ENCODE data around the gene RAP1A. TPM values are rescaled to one million over a fixed set of nuclear protein-coding genes. Genes with fewer than 3 reads are reported as not detected.

The RAP1A gene
- total RNA-seq, 1 experiment from 2014 or later: 55.3 TPM

GRCh38 chr1:111593403-111594305 lies 25.9 kb upstream of the RAP1A start:
- H3K27me3 ChIP-seq (ENCODE audit: low read length): no peaks in the 10 kb centered on the region
- H3K36me3 ChIP-seq (ENCODE audit: insufficient read depth, low read length): no peaks in the 10 kb centered on the region
- H4K20me1 ChIP-seq (ENCODE audit: insufficient read depth, low read depth, low read length): no peaks in the 10 kb centered on the region
- no peaks in the 10 kb centered on the region for H3K9me3 ChIP-seq (ENCODE audit: low read length)
- peak overlapping the region; percentile 50 for H3K4me2 ChIP-seq (ENCODE audit: low read depth, low read length, poor library complexity, severe bottlenecking)
- H3K27ac ChIP-seq (ENCODE audit: low read length): no peak overlapping the region
- H3K9ac ChIP-seq (ENCODE audit: low read length): peak overlapping the region; percentile 13; the same call in 1 of the 2 replicates
- H3K9me2 ChIP-seq (replicated peaks; ENCODE audit: insufficient read depth, low read length): no peaks in the 10 kb centered on the region
- DNase-seq: no peak
- H3K4me1 ChIP-seq (ENCODE audit: low read length): peaks cover 25% of the 10 kb centered on the region
- H3K4me3 ChIP-seq (ENCODE audit: low read length): peak overlapping the region; percentile 21; the same call in 1 of the 2 replicates
- no peaks in the 10 kb centered on the region for H3K79me2 ChIP-seq (ENCODE audit: low read length)
- no peak overlapping the region for H2AFZ ChIP-seq (ENCODE audit: low read length)

GRCh38 chr1:111594306-111594693 lies 25.3 kb upstream of the RAP1A start:
- Histone ChIP-seq H4K20me1 (ENCODE audit: insufficient read depth, low read depth, low read length) (no peaks in the 10 kb centered on the region), H3K9me2 (replicated peaks; ENCODE audit: insufficient read depth, low read length) (no peaks in the 10 kb centered on the region), H3K4me2 (ENCODE audit: low read depth, low read length, poor library complexity, severe bottlenecking) (no peak overlapping the region), H3K9me3 (ENCODE audit: low read length) (no peaks in the 10 kb centered on the region), H2AFZ (ENCODE audit: low read length) (no peak overlapping the region), H3K4me3 (ENCODE audit: low read length) (no peak overlapping the region), H3K4me1 (ENCODE audit: low read length) (peaks cover 24% of the 10 kb centered on the region), H3K79me2 (ENCODE audit: low read length) (no peaks in the 10 kb centered on the region), H3K36me3 (ENCODE audit: insufficient read depth, low read length) (no peaks in the 10 kb centered on the region), H3K9ac (ENCODE audit: low read length) (no peak overlapping the region), H3K27me3 (ENCODE audit: low read length) (no peaks in the 10 kb centered on the region), H3K27ac (ENCODE audit: low read length) (no peak overlapping the region)
- no peak for DNase-seq

- Histone ChIP-seq H3K4me3 (ENCODE audit: low read length) (no peak overlapping the region), H3K4me2 (ENCODE audit: low read depth, low read length, poor library complexity, severe bottlenecking) (no peak overlapping the region), H3K36me3 (ENCODE audit: insufficient read depth, low read length) (no peaks in the 10 kb centered on the region), H4K20me1 (ENCODE audit: insufficient read depth, low read depth, low read length) (no peaks in the 10 kb centered on the region), H3K79me2 (ENCODE audit: low read length) (no peaks in the 10 kb centered on the region), H3K27ac (ENCODE audit: low read length) (no peak overlapping the region), H3K27me3 (ENCODE audit: low read length) (no peaks in the 10 kb centered on the region), H2AFZ (ENCODE audit: low read length) (no peak overlapping the region), H3K9me2 (replicated peaks; ENCODE audit: insufficient read depth, low read length) (no peaks in the 10 kb centered on the region), H3K9me3 (ENCODE audit: low read length) (no peaks in the 10 kb centered on the region), H3K4me1 (ENCODE audit: low read length) (peaks cover 24% of the 10 kb centered on the region), H3K9ac (ENCODE audit: low read length) (no peak overlapping the region)
- DNase-seq: no peak
Measured at GRCh38 chr1:111595807-111596206, 23.8 kb upstream of the RAP1A start.

- H3K4me2 ChIP-seq (ENCODE audit: low read depth, low read length, poor library complexity, severe bottlenecking): no peak overlapping the region
- H3K4me1 ChIP-seq (ENCODE audit: low read length): peaks cover 31% of the 10 kb centered on the region
- no peaks in the 10 kb centered on the region for H4K20me1 ChIP-seq (ENCODE audit: insufficient read depth, low read depth, low read length)
- H3K4me3 ChIP-seq (ENCODE audit: low read length): no peak overlapping the region
- no peaks in the 10 kb centered on the region for H3K9me3 ChIP-seq (ENCODE audit: low read length)
- H3K27ac ChIP-seq (ENCODE audit: low read length): no peak overlapping the region
- no peaks in the 10 kb centered on the region for H3K79me2 ChIP-seq (ENCODE audit: low read length)
- H3K27me3 ChIP-seq (ENCODE audit: low read length): no peaks in the 10 kb centered on the region
- H3K36me3 ChIP-seq (ENCODE audit: insufficient read depth, low read length): no peaks in the 10 kb centered on the region
- no peak overlapping the region for H2AFZ ChIP-seq (ENCODE audit: low read length)
- H3K9me2 ChIP-seq (replicated peaks; ENCODE audit: insufficient read depth, low read length): no peaks in the 10 kb centered on the region
- no peak for DNase-seq
- H3K9ac ChIP-seq (ENCODE audit: low read length): no peak overlapping the region
Measured at GRCh38 chr1:111596499-111596898, 23.1 kb upstream of the RAP1A start.

- H3K4me1 ChIP-seq (ENCODE audit: low read length): peaks cover 38% of the 10 kb centered on the region
- H3K9me2 ChIP-seq (replicated peaks; ENCODE audit: insufficient read depth, low read length): no peaks in the 10 kb centered on the region
- no peak overlapping the region for H2AFZ ChIP-seq (ENCODE audit: low read length)
- H3K36me3 ChIP-seq (ENCODE audit: insufficient read depth, low read length): no peaks in the 10 kb centered on the region
- H3K4me2 ChIP-seq (ENCODE audit: low read depth, low read length, poor library complexity, severe bottlenecking): no peak overlapping the region
- H3K27me3 ChIP-seq (ENCODE audit: low read length): no peaks in the 10 kb centered on the region
- no peaks in the 10 kb centered on the region for H4K20me1 ChIP-seq (ENCODE audit: insufficient read depth, low read depth, low read length)
- no peaks in the 10 kb centered on the region for H3K9me3 ChIP-seq (ENCODE audit: low read length)
- no peak for DNase-seq
- no peaks in the 10 kb centered on the region for H3K79me2 ChIP-seq (ENCODE audit: low read length)
- H3K27ac ChIP-seq (ENCODE audit: low read length): no peak overlapping the region
- no peak overlapping the region for H3K4me3 ChIP-seq (ENCODE audit: low read length)
- H3K9ac ChIP-seq (ENCODE audit: low read length): no peak overlapping the region
Measured at GRCh38 chr1:111597426-111597825, 22.2 kb upstream of the RAP1A start.

GRCh38 chr1:111598544-111598943 lies 21.0 kb upstream of the RAP1A start:
- Histone ChIP-seq H4K20me1 (ENCODE audit: insufficient read depth, low read depth, low read length) (no peaks in the 10 kb centered on the region), H2AFZ (ENCODE audit: low read length) (no peak overlapping the region), H3K4me2 (ENCODE audit: low read depth, low read length, poor library complexity, severe bottlenecking) (no peak overlapping the region), H3K36me3 (ENCODE audit: insufficient read depth, low read length) (no peaks in the 10 kb centered on the region), H3K9ac (ENCODE audit: low read length) (no peak overlapping the region), H3K79me2 (ENCODE audit: low read length) (no peaks in the 10 kb centered on the region), H3K27ac (ENCODE audit: low read length) (no peak overlapping the region), H3K9me3 (ENCODE audit: low read length) (no peaks in the 10 kb centered on the region), H3K9me2 (replicated peaks; ENCODE audit: insufficient read depth, low read length) (no peaks in the 10 kb centered on the region), H3K27me3 (ENCODE audit: low read length) (no peaks in the 10 kb centered on the region), H3K4me3 (ENCODE audit: low read length) (no peak overlapping the region), H3K4me1 (ENCODE audit: low read length) (peaks cover 38% of the 10 kb centered on the region)
- DNase-seq: no peak

GRCh38 chr1:111599781-111600693 lies 19.6 kb upstream of the RAP1A start:
- H3K4me2 ChIP-seq (ENCODE audit: low read depth, low read length, poor library complexity, severe bottlenecking): no peak overlapping the region
- no peaks in the 10 kb centered on the region for H3K36me3 ChIP-seq (ENCODE audit: insufficient read depth, low read length)
- H3K9me3 ChIP-seq (ENCODE audit: low read length): no peaks in the 10 kb centered on the region
- H4K20me1 ChIP-seq (ENCODE audit: insufficient read depth, low read depth, low read length): no peaks in the 10 kb centered on the region
- no peaks in the 10 kb centered on the region for H3K79me2 ChIP-seq (ENCODE audit: low read length)
- no peak for DNase-seq
- no peak overlapping the region for H2AFZ ChIP-seq (ENCODE audit: low read length)
- no peak overlapping the region for H3K27ac ChIP-seq (ENCODE audit: low read length)
- no peak overlapping the region for H3K4me3 ChIP-seq (ENCODE audit: low read length)
- H3K4me1 ChIP-seq (ENCODE audit: low read length): peaks cover 45% of the 10 kb centered on the region
- no peak overlapping the region for H3K9ac ChIP-seq (ENCODE audit: low read length)
- H3K27me3 ChIP-seq (ENCODE audit: low read length): no peaks in the 10 kb centered on the region
- H3K9me2 ChIP-seq (replicated peaks; ENCODE audit: insufficient read depth, low read length): no peaks in the 10 kb centered on the region

- Histone ChIP-seq H3K27ac (ENCODE audit: low read length) (no peak overlapping the region), H3K4me2 (ENCODE audit: low read depth, low read length, poor library complexity, severe bottlenecking) (no peak overlapping the region), H3K4me1 (ENCODE audit: low read length) (peaks cover 45% of the 10 kb centered on the region), H3K9ac (ENCODE audit: low read length) (no peak overlapping the region), H3K9me2 (replicated peaks; ENCODE audit: insufficient read depth, low read length) (no peaks in the 10 kb centered on the region), H3K36me3 (ENCODE audit: insufficient read depth, low read length) (no peaks in the 10 kb centered on the region), H3K27me3 (ENCODE audit: low read length) (no peaks in the 10 kb centered on the region), H2AFZ (ENCODE audit: low read length) (no peak overlapping the region), H3K9me3 (ENCODE audit: low read length) (no peaks in the 10 kb centered on the region), H4K20me1 (ENCODE audit: insufficient read depth, low read depth, low read length) (no peaks in the 10 kb centered on the region), H3K79me2 (ENCODE audit: low read length) (no peaks in the 10 kb centered on the region), H3K4me3 (ENCODE audit: low read length) (no peak overlapping the region)
- DNase-seq: no peak
Measured at GRCh38 chr1:111600886-111601386, 18.7 kb upstream of the RAP1A start.

All from Karpas-422 (cell line).